GM23248 (cell line): Measurements from ENCODE around the gene ERC1. TPM values are rescaled to one million over a fixed set of nuclear protein-coding genes. Genes with fewer than 3 reads are reported as not detected.

Experiments
- DNase-seq: peaks from one replicate; pipeline ENCODE4 v3.0.0-alpha.2; 2015
- H2AFZ ChIP-seq: fragments of 200-600 bp; sonication (generic); 2 replicates; pipeline ENCODE4 v1.6.1; 2016; ENCODE audit warnings: antibody characterized with exemption
- H3F3A ChIP-seq: fragments of 200-600 bp; sonication (generic); 2 replicates; pipeline ENCODE4 v1.6.1; 2016; ENCODE audit warnings: mild to moderate bottlenecking, antibody characterized with exemption, mixed run types; ENCODE audit not compliant: insufficient read depth
- H3K27ac ChIP-seq: fragments of 200-600 bp; sonication (generic); 2 replicates; pipeline ENCODE4 v1.5.1; 2016; ENCODE audit warnings: mild to moderate bottlenecking
- H3K27me3 ChIP-seq: fragments of 200-600 bp; sonication (generic); replicated peaks from 2 replicates; pipeline ENCODE4 v1.6.1; 2016; ENCODE audit warnings: mild to moderate bottlenecking; ENCODE audit not compliant: insufficient read depth
- H3K36me3 ChIP-seq: fragments of 200-600 bp; sonication (generic); 2 replicates; pipeline ENCODE4 v1.6.1; 2016; ENCODE audit warnings: low read depth, mild to moderate bottlenecking
- H3K4me1 ChIP-seq: fragments of 200-600 bp; sonication (generic); 2 replicates; pipeline ENCODE4 v1.6.1; 2016; ENCODE audit warnings: mild to moderate bottlenecking; ENCODE audit not compliant: insufficient read depth
- H3K4me2 ChIP-seq: fragments of 200-600 bp; sonication (generic); one replicate; pipeline ENCODE4 v1.6.1; 2016; ENCODE audit warnings: mild to moderate bottlenecking; ENCODE audit not compliant: unreplicated experiment
- H3K4me3 ChIP-seq: fragments of 200-600 bp; sonication (generic); 2 replicates; pipeline ENCODE4 v1.5.1; 2016; ENCODE audit warnings: mild to moderate bottlenecking
- H3K79me2 ChIP-seq: fragments of 200-600 bp; sonication (generic); 2 replicates; pipeline ENCODE4 v1.6.1; 2016; ENCODE audit warnings: mild to moderate bottlenecking; ENCODE audit not compliant: insufficient read depth
- H3K9ac ChIP-seq: fragments of 200-600 bp; sonication (generic); 2 replicates; pipeline ENCODE4 v1.6.1; 2016; ENCODE audit warnings: mild to moderate bottlenecking
- H3K9me2 ChIP-seq: fragments of 200-600 bp; sonication (generic); 2 replicates; pipeline ENCODE4 v1.6.1; 2016; ENCODE audit warnings: mixed run types, mild to moderate bottlenecking, moderate library complexity; ENCODE audit not compliant: insufficient read depth
- H3K9me3 ChIP-seq: fragments of 200-600 bp; sonication (generic); one replicate; pipeline ENCODE4 v1.6.1; 2017; ENCODE audit warnings: low read depth
- H4K20me1 ChIP-seq: fragments of 200-600 bp; sonication (generic); 2 replicates; pipeline ENCODE4 v1.6.0; 2016; ENCODE audit not compliant: insufficient read depth
- EZH2 ChIP-seq: fragments of 200-600 bp; sonication (generic); IDR thresholded peaks from 2 replicates; pipeline ENCODE4 v1.6.1; 2018; ENCODE audit warnings: antibody characterized with exemption, mild to moderate bottlenecking; ENCODE audit not compliant: insufficient read depth, poor library complexity, severe bottlenecking
- EZH2phosphoT487 ChIP-seq: fragments of 200-600 bp; sonication (generic); IDR thresholded peaks from 2 replicates; pipeline ENCODE4 v1.6.1; 2018; ENCODE audit warnings: antibody characterized with exemption, moderate library complexity, mild to moderate bottlenecking, low read depth; ENCODE audit not compliant: insufficient read depth
- WGBS, 2 experiments: methylation state at CpG; one replicate each; pipeline ENCODE4 v1.1.6; 2015 to 2017; ENCODE audit warnings: low lambda C conversion rate in 2 of 2, low coverage in 1 of 2; ENCODE audit errors: missing lambda C conversion rate in 2 of 2; 5-methylcytosine and 5-hydroxymethylcytosine counted together
- in situ Hi-C: fragments of 300-500 bp; cut with MboI; formaldehyde crosslinking; loops from 2 replicates; pipeline ENCODE4 v1.15.0; 2020
- polyA plus RNA-seq: library from polyadenylated mRNA; unstranded; fragments of >200 nt; fragmentation: Nextera tagmentation; extraction: Ambion mirVana; gene quantifications from 2 replicates; pipeline ENCODE4 v1.2.1, GENCODE V29; 2016
- total RNA-seq: library from RNA; depleted of rRNA; stranded (reverse); fragments of >200 nt; shearing (Covaris generic); gene quantifications from 2 replicates; pipeline ENCODE4 v1.2.3, GENCODE V29; 2014

ERC1 gene
- total and polyA plus RNA-seq, 2 experiments from 2014 or later, result 21.5 to 23.3 TPM

DNA sequence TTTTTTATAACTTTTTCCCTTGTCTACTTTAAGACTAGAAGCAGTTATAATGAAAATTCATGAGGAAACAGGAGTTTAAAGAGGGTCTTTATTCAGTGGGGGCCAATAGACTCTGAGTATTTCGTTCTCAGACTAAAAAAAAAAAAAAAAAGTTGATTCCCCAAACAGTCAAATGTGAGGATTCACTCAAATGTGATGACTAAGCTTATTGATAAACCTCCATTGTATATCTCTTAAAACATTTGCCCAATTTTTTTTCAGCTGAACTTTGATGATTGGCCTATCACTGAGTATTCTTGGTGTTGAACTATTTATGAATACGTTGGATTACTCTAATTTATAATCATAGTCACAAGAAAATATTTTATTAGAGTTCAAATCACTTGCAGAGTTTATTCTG, 265.3 kb downstream of the ERC1 start:
- Histone ChIP-seq H3K4me1 (no peaks in the 10 kb centered on the region), H4K20me1 (no peaks in the 10 kb centered on the region), H2AFZ (no peak overlapping the region), H3K27me3 (no peaks in the 10 kb centered on the region), H3F3A (no peaks in the 10 kb centered on the region; the same call in 1 of the 2 replicates), H3K79me2 (0 out of 2 replicates have a peak, but pooled peaks cover 3% of the 10 kb centered on the region), H3K9ac (no peak overlapping the region), H3K9me2 (no peaks in the 10 kb centered on the region), H3K36me3 (0 out of 2 replicates have a peak, but pooled peaks cover 4% of the 10 kb centered on the region), H3K4me3 (no peak overlapping the region), H3K9me3 (no peaks in the 10 kb centered on the region), H3K27ac (no peak overlapping the region), H3K4me2 (no peak overlapping the region)
- in situ Hi-C loops, result no loop called here
- WGBS, 2 experiments, result 94 to 98% methylated on average over 2 of the region's 2 CpGs
- no peak for TF ChIP-seq EZH2phosphoT487
- TF ChIP-seq EZH2, result no peak
- DNase-seq, result no peak

DNA sequence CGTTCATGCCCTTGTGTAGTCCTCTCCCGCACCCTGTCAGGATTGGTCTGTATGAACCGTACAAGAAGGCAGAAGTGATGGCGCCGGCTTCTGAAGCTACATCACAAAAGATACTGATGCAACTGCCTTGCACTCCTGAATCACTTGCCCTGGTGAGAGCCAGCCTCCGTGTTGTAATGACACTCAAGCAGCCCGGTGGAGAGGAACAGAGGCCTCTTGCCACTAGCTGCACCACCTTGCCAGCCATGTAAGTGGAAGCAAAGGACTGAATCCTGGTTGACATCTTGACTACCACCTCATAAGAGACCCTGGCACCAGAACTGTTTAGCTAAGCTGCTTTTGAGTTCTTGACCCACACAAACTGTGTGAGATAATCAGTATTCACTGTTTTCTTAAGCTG, 266.0 kb downstream of the ERC1 start:
- Histone ChIP-seq H3K36me3 (0 out of 2 replicates have a peak, but pooled peaks cover 4% of the 10 kb centered on the region), H3K4me2 (no peak overlapping the region), H3F3A (no peaks in the 10 kb centered on the region; the same call in 1 of the 2 replicates), H2AFZ (no peak overlapping the region), H3K79me2 (0 out of 2 replicates have a peak, but pooled peaks cover 3% of the 10 kb centered on the region), H3K9ac (no peak overlapping the region), H3K9me2 (no peaks in the 10 kb centered on the region), H3K4me3 (no peak overlapping the region), H3K4me1 (no peaks in the 10 kb centered on the region), H4K20me1 (no peaks in the 10 kb centered on the region), H3K27ac (no peak overlapping the region), H3K27me3 (no peaks in the 10 kb centered on the region), H3K9me3 (no peaks in the 10 kb centered on the region)
- DNase-seq, result no peak
- in situ Hi-C loops, result no loop called here
- 96 to 97% methylated on average over 7 of the region's 7 CpGs for WGBS, 2 experiments
- TF ChIP-seq EZH2 (no peak), EZH2phosphoT487 (no peak)

DNA sequence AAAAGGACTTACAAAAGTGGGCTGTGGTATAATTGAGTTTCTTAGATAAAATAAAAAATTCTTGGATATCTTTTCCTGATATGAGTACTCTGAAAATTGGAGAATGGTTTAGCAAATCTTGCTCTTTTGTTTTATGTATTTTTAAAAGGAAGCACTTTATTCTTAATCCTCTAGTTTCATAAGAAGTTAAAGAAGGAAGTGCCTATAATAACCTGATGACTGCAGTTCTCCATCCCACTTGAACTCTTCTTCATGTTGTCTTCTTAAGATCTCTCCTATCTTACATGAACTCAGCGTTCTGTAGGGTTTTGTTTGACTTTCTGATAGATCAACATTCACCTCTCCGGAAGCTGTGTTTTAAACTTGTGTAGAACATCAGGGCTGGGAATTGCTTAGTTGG, 271.0 kb downstream of the ERC1 start:
- in situ Hi-C loops, result no loop called here
- TF ChIP-seq EZH2, result no peak
- TF ChIP-seq EZH2phosphoT487, result no peak

DNA sequence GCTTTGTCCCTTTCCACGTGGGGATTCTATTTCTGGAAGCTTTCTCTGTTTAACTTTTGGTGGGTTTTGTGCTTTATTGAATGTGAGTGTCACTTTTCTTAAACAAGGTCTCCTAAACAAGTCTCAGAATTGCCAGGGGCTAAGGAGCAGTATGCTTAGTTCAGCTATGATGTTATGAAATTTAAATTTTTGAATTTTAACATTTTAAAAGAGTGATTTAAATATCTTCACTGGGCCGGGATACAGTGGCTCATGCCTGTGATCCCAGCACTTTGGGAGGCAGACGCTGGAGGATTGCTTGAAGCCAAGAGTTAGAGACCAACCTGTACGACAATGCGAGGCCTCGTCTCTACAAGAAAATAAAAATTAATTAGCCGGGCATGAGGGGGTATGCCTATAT, 276.2 kb downstream of the ERC1 start:
- H3K9ac ChIP-seq, result no peak overlapping the region

More for the DNA sequence above, 271.0 kb downstream of the ERC1 start:
- Histone ChIP-seq H3K9me3 (no peaks in the 10 kb centered on the region), H3K27me3 (no peaks in the 10 kb centered on the region), H3F3A (no peaks in the 10 kb centered on the region; the same call in 1 of the 2 replicates), H3K36me3 (peaks cover 4% of the 10 kb centered on the region; the same call in 1 of the 2 replicates), H2AFZ (no peak overlapping the region), H3K4me2 (no peak overlapping the region), H3K27ac (no peak overlapping the region), H3K9ac (no peak overlapping the region), H4K20me1 (no peaks in the 10 kb centered on the region), H3K4me1 (no peaks in the 10 kb centered on the region), H3K9me2 (no peaks in the 10 kb centered on the region), H3K4me3 (no peak overlapping the region), H3K79me2 (0 out of 2 replicates have a peak, but pooled peaks cover 2% of the 10 kb centered on the region)
- WGBS, 2 experiments, result 97 to 98% methylated on average over 2 of the region's 2 CpGs
- no peak for DNase-seq

More for the DNA sequence above, 276.2 kb downstream of the ERC1 start:
- Histone ChIP-seq H3K36me3 (no peaks in the 10 kb centered on the region; the same call in 1 of the 2 replicates), H3K9me3 (no peaks in the 10 kb centered on the region), H3K4me2 (no peak overlapping the region), H3K4me1 (no peaks in the 10 kb centered on the region), H3K4me3 (no peak overlapping the region), H3K9me2 (no peaks in the 10 kb centered on the region), H2AFZ (no peak overlapping the region), H3K27ac (no peak overlapping the region), H3K27me3 (no peaks in the 10 kb centered on the region), H3K79me2 (no peaks in the 10 kb centered on the region; the same call in 1 of the 2 replicates), H4K20me1 (no peaks in the 10 kb centered on the region), H3F3A (no peaks in the 10 kb centered on the region)
- DNase-seq, result no peak
- TF ChIP-seq EZH2phosphoT487 (no peak), EZH2 (no peak)
- WGBS, 2 experiments, result 89% methylated on average over 7 of the region's 7 CpGs
- in situ Hi-C loops, result no loop called here
